Spleen (tissue), 11 donors: ENCODE measurements around the gene HIVEP3. TPM values are rescaled to one million over a fixed set of nuclear protein-coding genes. Genes with fewer than 3 reads are reported as not detected.

Source experiments
- DNase-seq: peaks from one replicate; pipeline ENCODE4 v3.0.0-alpha.2; 2020
- H3K27ac ChIP-seq, 8 donors: fragments of 200-600 bp; sonication (generic) in 7 of 8; 1 replicate in 4 of 8; 2 replicates in 4 of 8; pipeline versions ENCODE4 v1.5.0 to v1.8.0; 2016 to 2021; ENCODE audit warnings: inconsistent platforms in 4 of 8, mild to moderate bottlenecking in 4 of 8, moderate library complexity in 1 of 8
- H3K27me3 ChIP-seq, 7 donors: fragments of 200-600 bp; sonication (generic) in 6 of 7; replicated peaks in 1 of 7; 1 replicate in 4 of 7; 2 replicates in 3 of 7; pipeline versions ENCODE4 v1.5.0 to v1.8.0; 2016 to 2021; ENCODE audit warnings: inconsistent platforms in 3 of 7, mild to moderate bottlenecking in 1 of 7
- H3K36me3 ChIP-seq, 6 donors: fragments of 200-600 bp; sonication (generic) in 5 of 6; 1 replicate in 4 of 6; 2 replicates in 2 of 6; pipeline versions ENCODE4 v1.5.0 to v1.8.0; 2016 to 2021; ENCODE audit warnings: inconsistent platforms in 2 of 6
- H3K4me1 ChIP-seq, 6 donors: fragments of 200-600 bp; sonication (generic) in 5 of 6; 1 replicate in 3 of 6; 2 replicates in 3 of 6; pipeline versions ENCODE4 v1.5.0 to v1.8.0; 2016 to 2021; ENCODE audit warnings: inconsistent platforms in 3 of 6
- H3K4me3 ChIP-seq, 8 donors: fragments of 200-600 bp; sonication (generic) in 7 of 8; 1 replicate in 4 of 8; 2 replicates in 4 of 8; pipeline versions ENCODE4 v1.5.0 to v1.8.0; 2016 to 2021; ENCODE audit warnings: inconsistent platforms in 4 of 8, mild to moderate bottlenecking in 4 of 8, moderate library complexity in 2 of 8
- H3K9me3 ChIP-seq, 8 donors: fragments of 200-600 bp; sonication (generic) in 7 of 8; 1 replicate in 4 of 8; 2 replicates in 4 of 8; pipeline versions ENCODE4 v1.5.0 to v1.8.0; 2016 to 2021; ENCODE audit warnings: inconsistent platforms in 4 of 8
- CTCF ChIP-seq, 11 experiments: fragments of 200-600 bp in 7 of 11; fragments of 450-650 bp in 4 of 11; sonication (generic) in 4 of 11; IDR thresholded peaks in 8 of 11; conservative IDR thresholded peaks in 3 of 11; 1 replicate in 7 of 11; 2 replicates in 4 of 11; pipeline versions ENCODE4 v1.4.0 to v1.8.0; 2016 to 2021; ENCODE audit warnings: antibody characterized with exemption in 11 of 11, inconsistent platforms in 4 of 11, mild to moderate bottlenecking in 1 of 11
- POLR2A ChIP-seq, 3 donors: fragments of 450-650 bp; IDR thresholded peaks; one replicate each; pipeline ENCODE4 v1.5.1; 2017; ENCODE audit warnings: antibody characterized with exemption in 3 of 3, mild to moderate bottlenecking in 1 of 3
- POLR2AphosphoS5 ChIP-seq, 3 donors: sonication (generic); formaldehyde crosslinking; IDR thresholded peaks; one replicate each; pipeline ENCODE4 v1.5.1; 2017; ENCODE audit warnings: antibody characterized with exemption in 3 of 3
- WGBS, 5 donors: extraction: QIAGEN DNeasy Blood & Tissue Kit in 3 of 5; methylation state at CpG; one replicate each; pipeline versions ENCODE4 v1.1.5 to v1.1.7; 2013 to 2018; 5-methylcytosine and 5-hydroxymethylcytosine counted together
- intact Hi-C: fragments of 100-400 bp; cut with DNase I; formaldehyde crosslinking; loops from one replicate; pipeline ENCODE4 v1.15.0; 2023; ENCODE audit warnings: low total_unique reads
- polyA plus RNA-seq, 3 donors: library from polyadenylated mRNA; stranded (reverse); fragments of 200-250 nt; gene quantifications; one replicate each; pipeline ENCODE4 v1.2.1, GENCODE V29; 2013
- total RNA-seq, 7 donors: library from RNA; depleted of rRNA in 3 of 7; stranded (reverse); fragments of >200 nt in 3 of 7; fragmentation: NEBNext Ultra II Directional in 4 of 7; extraction: Animal tissue kit (Norgen Biotek cat#: 25700) in 4 of 7; gene quantifications; one replicate each; pipeline versions ENCODE4 v1.1.0 to v1.2.1, GENCODE V29; 2016 to 2021
- donor health status: healthy with polysubstance abuse.
- donor health status: DM: no; HTN: no; CAD: no; lungs with moderate emphysema.
- donor health status: DM: no; HTN: no; CAD: no.
- donor health status: Bipolar disorder and iron deficiency.
- donor health status: healthy.
- donor health status: DM: no; HTN: no; CAD: no.
- donor health status: DM: yes; HTN: yes; CAD: no.

Gene HIVEP3
- total and polyA plus RNA-seq, 10 donors: 2.4 to 21.2 (median 8.2) TPM

- Histone ChIP-seq H3K9me3 (no peaks in the 10 kb centered on the region), H3K4me1 (peaks cover 0 to 14% (median 2%) of the 10 kb centered on the region in 6 donors), H3K27me3 (no peaks in the 10 kb centered on the region), H3K36me3 (no peaks in the 10 kb centered on the region), H3K27ac (no peak overlapping the region), H3K4me3 (no peak overlapping the region)
- no peak for DNase-seq
- WGBS, 5 donors: 88 to 94% (median 90%) methylated on average over 11 of the region's 11 CpGs
- TF ChIP-seq POLR2AphosphoS5 (IDR thresholded peaks at IDR 0.05) (no peak), POLR2A (IDR thresholded peaks at IDR 0.05) (no peak), CTCF (IDR thresholded peaks at IDR 0.05 in 8 of 11, conservative IDR thresholded peaks at IDR 0.05 in 3 of 11) (no peak)
- intact Hi-C loops: no loop called here
Observed at GRCh38 chr1:41503538-41504113, 415.1 kb downstream of the HIVEP3 start.

GRCh38 chr1:41502912-41503311, 415.8 kb downstream of the HIVEP3 start:
- TF ChIP-seq CTCF (IDR thresholded peaks at IDR 0.05 in 8 of 11, conservative IDR thresholded peaks at IDR 0.05 in 3 of 11): no peak
- no peak for TF ChIP-seq POLR2A (IDR thresholded peaks at IDR 0.05)
- TF ChIP-seq POLR2AphosphoS5 (IDR thresholded peaks at IDR 0.05): no peak
- 85 to 100% (median 94%) methylated on average over 3 to 5 of the region's 5 CpGs for WGBS, 5 donors
- no peaks in the 10 kb centered on the region for H3K36me3 ChIP-seq
- no peak for DNase-seq
- intact Hi-C loops: no loop called here
- no peaks in the 10 kb centered on the region for H3K27me3 ChIP-seq
- H3K27ac ChIP-seq: no peak overlapping the region
- no peak overlapping the region for H3K4me3 ChIP-seq
- no peaks in the 10 kb centered on the region for H3K9me3 ChIP-seq
- peaks cover 0 to 21% (median 3%) of the 10 kb centered on the region in 6 donors for H3K4me1 ChIP-seq

DNA sequence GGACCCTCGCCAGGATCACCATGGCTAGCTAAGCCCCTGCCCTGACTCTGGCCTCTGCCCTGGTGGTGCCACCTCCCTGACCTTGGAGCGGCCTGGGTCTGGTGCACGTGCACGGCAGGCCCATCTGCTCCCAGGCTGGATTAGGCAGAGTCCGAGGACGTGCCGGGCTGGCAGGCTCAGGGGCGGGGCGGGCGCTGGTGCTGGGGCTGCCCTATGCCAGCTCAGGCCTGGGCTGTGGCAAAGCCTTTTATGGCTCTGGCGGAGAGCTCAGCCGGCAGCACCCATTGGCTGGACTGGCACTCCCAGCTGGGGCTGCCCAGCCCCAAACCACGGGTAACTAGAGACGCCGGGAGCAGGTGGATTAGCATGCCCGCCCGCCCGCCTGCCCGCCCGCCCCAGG, 417.1 kb downstream of the HIVEP3 start:
- Histone ChIP-seq H3K4me3 (no peak overlapping the region), H3K36me3 (no peaks in the 10 kb centered on the region), H3K9me3 (no peaks in the 10 kb centered on the region), H3K4me1 (peaks cover 0 to 25% (median 7%) of the 10 kb centered on the region in 6 donors), H3K27ac (no peak overlapping the region), H3K27me3 (peaks cover 0 to 8% (median 2%) of the 10 kb centered on the region in 7 donors)
- WGBS, 5 donors: 82 to 98% (median 95%) methylated on average over 15 to 20 of the region's 20 CpGs
- no peak for TF ChIP-seq POLR2AphosphoS5 (IDR thresholded peaks at IDR 0.05)
- TF ChIP-seq POLR2A (IDR thresholded peaks at IDR 0.05): no peak
- TF ChIP-seq CTCF (IDR thresholded peaks at IDR 0.05 in 8 of 11, conservative IDR thresholded peaks at IDR 0.05 in 3 of 11): no peak
- intact Hi-C loops: no loop called here
- no peak for DNase-seq

GRCh38 chr1:41500781-41501518, 417.8 kb downstream of the HIVEP3 start:
- peaks cover 0 to 14% (median 9%) of the 10 kb centered on the region in 7 donors for H3K27me3 ChIP-seq
- TF ChIP-seq CTCF (IDR thresholded peaks at IDR 0.05 in 8 of 11, conservative IDR thresholded peaks at IDR 0.05 in 3 of 11) (no peak), POLR2AphosphoS5 (IDR thresholded peaks at IDR 0.05) (no peak), POLR2A (IDR thresholded peaks at IDR 0.05) (no peak)
- 86 to 94% (median 93%) methylated on average over 6 to 7 of the region's 7 CpGs for WGBS, 5 donors
- no peaks in the 10 kb centered on the region for H3K36me3 ChIP-seq
- DNase-seq: no peak
- no peak overlapping the region for H3K27ac ChIP-seq
- H3K4me3 ChIP-seq: no peak overlapping the region
- intact Hi-C loops: no loop called here
- peaks cover 0 to 32% (median 14%) of the 10 kb centered on the region in 6 donors for H3K4me1 ChIP-seq
- H3K9me3 ChIP-seq: no peaks in the 10 kb centered on the region
